AG09319 (cell line): Measurements from ENCODE around the gene QPRT.
"Not testable (repeated sequence)": the region's sequence is repeated elsewhere in the genome, so short reads cannot be mapped to it uniquely, and the experiment has no call there.

Source experiments
- DNase-seq: peaks from one replicate; pipeline ENCODE4 v3.0.0-alpha.2; 2010; ENCODE audit warnings: low read depth; ENCODE audit errors: extremely low read depth
- TF ChIP-seq, protein P1 (sequence below): IDR thresholded peaks from 2 replicates; pipeline ENCODE4 v1.5.1; 2011; ENCODE audit warnings: low read depth, mild to moderate bottlenecking, inconsistent platforms, low read length, moderate library complexity

The QPRT gene

DNA sequence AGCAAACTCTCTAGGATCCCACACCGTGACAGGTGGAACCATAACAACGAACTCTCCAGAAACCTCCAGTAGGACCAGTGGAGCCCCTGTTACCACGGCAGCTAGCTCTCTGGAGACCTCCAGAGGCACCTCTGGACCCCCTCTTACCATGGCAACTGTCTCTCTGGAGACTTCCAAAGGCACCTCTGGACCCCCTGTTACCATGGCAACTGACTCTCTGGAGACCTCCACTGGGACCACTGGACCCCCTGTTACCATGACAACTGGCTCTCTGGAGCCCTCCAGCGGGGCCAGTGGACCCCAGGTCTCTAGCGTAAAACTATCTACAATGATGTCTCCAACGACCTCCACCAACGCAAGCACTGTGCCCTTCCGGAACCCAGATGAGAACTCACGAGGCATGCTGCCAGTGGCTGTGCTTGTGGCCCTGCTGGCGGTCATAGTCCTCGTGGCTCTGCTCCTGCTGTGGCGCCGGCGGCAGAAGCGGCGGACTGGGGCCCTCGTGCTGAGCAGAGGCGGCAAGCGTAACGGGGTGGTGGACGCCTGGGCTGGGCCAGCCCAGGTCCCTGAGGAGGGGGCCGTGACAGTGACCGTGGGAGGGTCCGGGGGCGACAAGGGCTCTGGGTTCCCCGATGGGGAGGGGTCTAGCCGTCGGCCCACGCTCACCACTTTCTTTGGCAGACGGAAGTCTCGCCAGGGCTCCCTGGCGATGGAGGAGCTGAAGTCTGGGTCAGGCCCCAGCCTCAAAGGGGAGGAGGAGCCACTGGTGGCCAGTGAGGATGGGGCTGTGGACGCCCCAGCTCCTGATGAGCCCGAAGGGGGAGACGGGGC is 14.7 kb upstream of the QPRT start:
- DNase-seq: no peak
- TF ChIP-seq, protein P1, sequence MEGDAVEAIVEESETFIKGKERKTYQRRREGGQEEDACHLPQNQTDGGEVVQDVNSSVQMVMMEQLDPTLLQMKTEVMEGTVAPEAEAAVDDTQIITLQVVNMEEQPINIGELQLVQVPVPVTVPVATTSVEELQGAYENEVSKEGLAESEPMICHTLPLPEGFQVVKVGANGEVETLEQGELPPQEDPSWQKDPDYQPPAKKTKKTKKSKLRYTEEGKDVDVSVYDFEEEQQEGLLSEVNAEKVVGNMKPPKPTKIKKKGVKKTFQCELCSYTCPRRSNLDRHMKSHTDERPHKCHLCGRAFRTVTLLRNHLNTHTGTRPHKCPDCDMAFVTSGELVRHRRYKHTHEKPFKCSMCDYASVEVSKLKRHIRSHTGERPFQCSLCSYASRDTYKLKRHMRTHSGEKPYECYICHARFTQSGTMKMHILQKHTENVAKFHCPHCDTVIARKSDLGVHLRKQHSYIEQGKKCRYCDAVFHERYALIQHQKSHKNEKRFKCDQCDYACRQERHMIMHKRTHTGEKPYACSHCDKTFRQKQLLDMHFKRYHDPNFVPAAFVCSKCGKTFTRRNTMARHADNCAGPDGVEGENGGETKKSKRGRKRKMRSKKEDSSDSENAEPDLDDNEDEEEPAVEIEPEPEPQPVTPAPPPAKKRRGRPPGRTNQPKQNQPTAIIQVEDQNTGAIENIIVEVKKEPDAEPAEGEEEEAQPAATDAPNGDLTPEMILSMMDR: no peak

DNA sequence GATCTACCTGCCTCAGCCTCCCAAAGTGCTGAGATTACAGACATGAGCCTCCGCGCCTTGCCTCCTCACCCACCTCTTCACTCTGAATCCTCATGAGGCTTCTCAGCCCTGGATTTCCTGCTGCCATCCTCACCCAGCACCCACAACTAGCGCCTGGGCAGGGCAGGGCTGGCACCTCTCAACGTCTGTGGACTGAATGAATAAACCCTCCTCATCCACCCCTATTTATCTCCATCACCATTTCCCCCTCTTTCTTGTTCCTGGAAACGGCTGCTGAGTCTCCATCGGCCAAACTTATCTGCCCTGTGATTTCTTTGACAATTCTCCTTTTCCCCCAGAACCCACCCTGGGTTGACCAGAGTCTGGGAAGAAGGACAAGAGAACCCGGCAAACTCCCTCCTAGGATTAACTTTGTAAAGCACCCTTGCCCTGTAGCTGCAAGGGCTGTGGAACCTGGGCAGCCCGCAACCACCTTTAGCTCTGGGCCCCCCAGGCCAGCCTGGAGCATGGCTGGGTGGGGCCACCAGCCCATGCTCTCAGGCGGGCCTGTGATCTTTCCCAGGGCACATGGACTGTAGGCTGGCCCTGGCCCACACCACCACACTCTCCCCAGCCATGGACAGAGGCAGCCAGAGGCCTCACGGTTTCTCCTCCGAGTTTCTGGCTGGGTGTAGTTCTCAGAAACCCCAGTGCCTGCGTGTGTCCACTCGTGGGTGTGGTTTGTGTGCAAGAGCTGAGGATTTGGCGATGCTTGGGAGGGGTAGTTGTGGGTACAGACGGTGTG is 13.5 kb upstream of the QPRT start:
- no peak for DNase-seq
- TF ChIP-seq, protein P1: no peak

DNA sequence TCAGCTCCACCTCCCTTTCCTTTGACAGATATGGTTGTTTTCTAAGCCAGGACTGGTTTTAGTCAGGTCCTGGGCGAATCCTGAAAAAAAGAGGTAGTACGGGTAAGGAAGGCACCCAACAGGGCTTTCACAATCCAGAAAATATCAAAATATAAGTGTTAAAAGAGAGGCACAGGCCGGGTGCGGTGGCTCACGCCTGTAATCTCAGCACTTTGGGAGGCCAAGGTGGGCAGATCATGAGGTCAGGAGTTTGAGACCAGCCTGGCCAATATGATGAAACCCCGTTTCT is 11.7 kb upstream of the QPRT start:
- not testable (repeated sequence) for DNase-seq

DNA sequence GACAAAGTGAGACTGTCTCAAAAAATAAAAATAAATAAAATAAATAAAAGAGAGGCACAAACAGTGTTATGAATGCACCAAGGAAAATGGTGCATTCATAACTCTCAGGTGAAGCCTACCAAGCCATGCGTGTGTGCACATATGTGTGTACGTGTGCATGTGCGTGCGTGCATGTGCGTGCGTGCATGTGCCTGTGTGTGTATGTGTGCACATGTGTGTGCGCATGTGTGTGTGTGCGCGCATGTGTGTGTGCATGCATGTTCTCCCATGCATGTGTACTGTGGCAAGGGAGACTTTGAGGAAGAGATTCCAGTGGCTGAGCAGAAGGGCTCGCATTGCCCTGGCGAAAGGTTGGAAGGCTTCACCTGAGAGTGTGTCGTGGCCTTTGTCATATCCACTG is 11.2 kb upstream of the QPRT start:
- TF ChIP-seq, protein P1: no peak
- no peak for DNase-seq

DNA sequence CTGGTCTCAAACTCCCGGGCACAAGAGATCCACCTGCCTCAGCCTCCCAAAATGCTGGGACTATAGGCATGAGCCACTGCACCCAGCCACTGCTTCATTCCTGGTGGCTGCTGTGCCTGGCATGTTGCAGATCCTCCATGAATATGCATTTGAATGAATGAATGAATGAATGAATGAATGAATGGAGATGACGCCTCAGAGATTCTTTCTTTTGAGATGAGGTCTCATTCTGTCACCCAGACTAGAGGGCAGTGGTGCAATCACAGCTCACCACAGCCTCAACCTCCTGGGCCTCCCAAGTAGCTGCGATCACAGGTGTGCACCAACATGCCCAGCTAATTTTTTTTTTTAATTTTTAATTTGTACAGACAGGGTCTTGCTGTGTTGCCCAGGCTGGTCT is 10.7 kb upstream of the QPRT start:
- DNase-seq: no peak
- TF ChIP-seq, protein P1: no peak

GRCh38 chr16:29673501-29673900 is 5.5 kb upstream of the QPRT start:
- DNase-seq: no peak
- TF ChIP-seq, protein P1: no peak

DNA sequence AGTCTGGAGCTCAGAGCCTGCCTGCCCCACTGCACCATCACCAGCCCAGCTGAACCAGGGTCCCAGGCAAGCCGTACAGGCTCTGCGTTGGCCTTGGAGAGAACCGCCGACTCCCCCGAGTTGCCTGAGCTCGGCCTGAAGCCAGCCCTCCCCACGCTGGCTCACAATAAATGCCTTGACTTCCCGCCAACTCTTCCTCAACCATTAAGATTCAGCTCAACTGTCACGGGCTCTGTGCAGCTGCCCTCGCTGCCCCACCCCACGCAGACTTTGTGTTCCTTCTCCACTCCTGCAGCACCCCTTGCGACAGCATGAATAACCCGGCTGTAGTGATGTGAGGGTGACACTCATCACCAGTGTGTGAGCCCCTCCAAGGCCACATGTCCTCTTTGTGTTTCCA is 4.8 kb upstream of the QPRT start:
- DNase-seq: no peak

More for the DNA sequence above, 4.8 kb upstream of the QPRT start:
- TF ChIP-seq, protein P1: no peak
